RWPE1 (cell line): ENCODE results near the gene WSCD2.

Source experiments
- CTCF ChIA-PET: fragments of 350-600 bp; sonication (Branson Sonifier 250); formaldehyde crosslinking; extraction: SDS; loops from one replicate; lab custom pipeline; 2021; lab: Yijun Ruan, JAX
- POLR2A ChIA-PET: fragments of 400-600 bp; formaldehyde crosslinking; extraction: SDS; loops from one replicate; lab custom pipeline; 2020; ENCODE audit warnings: antibody characterized with exemption; ENCODE audit not compliant: low non-redundant PET; lab: Yijun Ruan, JAX
- DNase-seq: peaks from one replicate; pipeline ENCODE4 v3.0.0; 2012; ENCODE audit warnings: low spot score
- H3K27ac ChIP-seq: fragments of 450-650 bp; 2 replicates; pipeline ENCODE4 v1.5.1; 2017
- TF ChIP-seq, protein P1 (sequence below): fragments of 450-650 bp; conservative IDR thresholded peaks from 2 replicates; pipeline ENCODE4 v1.5.1; 2017; ENCODE audit warnings: low read depth, mild to moderate bottlenecking

Gene WSCD2

DNA sequence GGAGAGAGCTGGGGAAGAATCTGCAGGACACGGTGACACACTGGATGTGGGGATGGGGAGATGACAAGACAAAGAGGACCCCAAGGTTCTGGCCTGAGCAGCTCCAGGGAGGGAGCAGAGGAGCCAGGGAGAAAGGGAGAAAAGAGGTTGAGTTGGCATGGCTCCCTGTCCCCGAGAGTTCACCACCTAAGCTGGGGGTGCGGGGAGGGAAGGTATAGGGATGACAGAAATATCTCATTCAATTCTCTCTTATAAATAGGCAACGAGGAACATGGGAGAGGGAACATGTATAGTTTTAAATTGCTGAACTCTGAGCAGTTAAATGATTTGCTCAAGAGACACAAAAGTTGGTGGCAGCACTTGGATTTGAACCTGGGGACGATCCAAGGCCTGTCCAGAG, 124.9 kb downstream of the WSCD2 start:
- ChIA-PET CTCF (no interaction called here), POLR2A (no interaction called here)
- no peak overlapping the region for H3K27ac ChIP-seq
- TF ChIP-seq, protein P1, sequence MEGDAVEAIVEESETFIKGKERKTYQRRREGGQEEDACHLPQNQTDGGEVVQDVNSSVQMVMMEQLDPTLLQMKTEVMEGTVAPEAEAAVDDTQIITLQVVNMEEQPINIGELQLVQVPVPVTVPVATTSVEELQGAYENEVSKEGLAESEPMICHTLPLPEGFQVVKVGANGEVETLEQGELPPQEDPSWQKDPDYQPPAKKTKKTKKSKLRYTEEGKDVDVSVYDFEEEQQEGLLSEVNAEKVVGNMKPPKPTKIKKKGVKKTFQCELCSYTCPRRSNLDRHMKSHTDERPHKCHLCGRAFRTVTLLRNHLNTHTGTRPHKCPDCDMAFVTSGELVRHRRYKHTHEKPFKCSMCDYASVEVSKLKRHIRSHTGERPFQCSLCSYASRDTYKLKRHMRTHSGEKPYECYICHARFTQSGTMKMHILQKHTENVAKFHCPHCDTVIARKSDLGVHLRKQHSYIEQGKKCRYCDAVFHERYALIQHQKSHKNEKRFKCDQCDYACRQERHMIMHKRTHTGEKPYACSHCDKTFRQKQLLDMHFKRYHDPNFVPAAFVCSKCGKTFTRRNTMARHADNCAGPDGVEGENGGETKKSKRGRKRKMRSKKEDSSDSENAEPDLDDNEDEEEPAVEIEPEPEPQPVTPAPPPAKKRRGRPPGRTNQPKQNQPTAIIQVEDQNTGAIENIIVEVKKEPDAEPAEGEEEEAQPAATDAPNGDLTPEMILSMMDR, result no peak
- no peak for DNase-seq

DNA sequence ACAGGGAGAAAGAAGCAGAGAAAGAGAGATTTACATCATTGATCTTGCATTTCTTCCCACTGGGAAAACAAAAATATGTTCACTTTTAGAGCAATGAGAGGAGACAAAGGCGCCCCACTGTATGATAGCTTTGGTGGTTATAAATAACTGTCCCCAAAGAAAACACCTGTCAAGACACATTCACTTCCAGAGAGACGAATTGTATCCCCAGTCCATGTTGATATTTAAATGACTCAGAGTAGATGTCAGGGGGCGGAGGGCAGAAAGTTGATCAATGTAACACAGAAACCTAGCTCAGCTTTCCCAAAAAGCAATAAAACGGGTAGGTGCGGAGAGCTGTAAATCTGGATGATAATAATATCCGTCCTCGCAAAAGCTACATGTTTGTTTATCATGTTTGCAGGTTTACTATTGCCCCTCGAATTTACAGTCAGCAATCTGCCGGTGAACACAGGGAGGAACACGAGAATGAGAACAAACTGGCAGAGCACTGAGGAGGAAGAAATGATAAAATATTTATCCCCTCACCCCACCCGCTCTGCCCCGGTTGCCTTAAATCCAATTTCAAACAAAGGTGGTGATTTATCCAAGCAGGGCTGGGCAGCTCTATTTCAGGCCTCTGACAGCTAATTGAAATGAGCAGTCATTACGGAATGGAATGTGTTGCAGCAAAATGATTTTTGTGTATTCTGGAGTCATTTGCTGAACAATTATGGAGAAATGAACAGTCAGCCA, 125.6 kb downstream of the WSCD2 start:
- ChIA-PET POLR2A (no interaction called here), CTCF (no interaction called here)
- TF ChIP-seq, protein P1, result no peak
- no peak overlapping the region for H3K27ac ChIP-seq
- DNase-seq, result no peak

DNA sequence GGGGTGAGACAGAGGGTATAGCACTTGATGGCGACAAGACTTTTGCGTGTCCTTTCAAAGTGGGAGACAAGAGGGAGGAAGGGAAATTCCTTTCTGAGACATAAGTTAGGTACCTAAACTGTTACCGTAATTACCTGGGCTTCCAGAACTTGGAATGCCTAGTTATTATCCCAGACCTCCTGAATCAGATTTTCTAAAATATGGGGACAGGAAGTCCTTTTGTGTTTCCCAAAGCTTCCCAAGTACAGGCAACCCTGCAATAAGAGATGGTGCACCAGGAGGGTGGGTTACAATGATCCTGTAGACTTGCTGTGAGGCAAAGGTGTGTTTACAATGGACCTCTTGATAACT, 126.1 kb downstream of the WSCD2 start:
- POLR2A ChIA-PET, result no interaction called here
- TF ChIP-seq, protein P1, result no peak
- no peak for DNase-seq
- no peak overlapping the region for H3K27ac ChIP-seq
- CTCF ChIA-PET, result no interaction called here

DNA sequence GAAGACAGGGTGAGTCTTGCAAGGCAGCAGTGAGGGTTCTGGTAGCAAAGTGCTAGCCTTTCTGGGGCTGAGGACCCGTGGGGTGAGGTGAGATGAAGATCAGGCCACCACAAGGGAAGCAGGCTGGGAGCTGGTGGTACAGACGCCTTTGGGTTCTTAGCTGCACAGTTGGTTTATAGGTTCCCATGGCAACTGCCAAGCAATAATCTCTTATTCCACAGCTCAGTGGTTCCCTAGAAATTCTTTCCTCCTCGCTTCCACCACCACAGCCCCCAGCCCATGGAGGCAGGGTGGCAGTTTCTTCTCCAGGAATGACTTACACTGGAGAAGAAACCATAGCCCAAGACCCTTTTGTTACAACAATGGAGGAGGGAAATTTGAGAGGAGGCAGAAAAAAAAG, 127.9 kb downstream of the WSCD2 start:
- H3K27ac ChIP-seq, result no peak overlapping the region
- no peak for DNase-seq
- CTCF ChIA-PET, result no interaction called here
- POLR2A ChIA-PET, result no interaction called here
- TF ChIP-seq, protein P1, result no peak

DNA sequence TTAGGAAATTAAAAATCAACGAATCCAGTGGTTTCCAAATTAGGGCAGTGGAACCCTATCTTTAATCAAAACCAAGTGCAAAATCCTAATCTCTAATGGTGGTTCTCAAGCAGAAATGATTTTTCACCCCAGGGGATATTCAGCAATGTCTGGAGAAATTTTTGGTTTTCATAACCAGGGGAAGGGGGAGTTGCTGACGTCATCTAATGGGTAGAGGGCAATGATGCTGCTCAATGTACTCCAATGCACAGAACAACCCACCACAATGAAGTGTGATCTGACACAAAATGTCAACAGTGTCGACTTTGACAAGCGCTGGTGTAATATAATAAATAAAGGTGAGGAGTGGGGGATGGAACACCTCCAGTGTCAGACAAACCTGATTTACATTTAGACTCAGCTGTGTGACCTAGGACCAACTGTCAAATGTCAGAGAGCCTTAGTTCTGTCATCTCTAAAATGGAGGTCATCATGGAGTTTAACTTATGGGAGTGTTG, 128.6 kb downstream of the WSCD2 start:
- TF ChIP-seq, protein P1, result no peak
- H3K27ac ChIP-seq, result no peak overlapping the region
- POLR2A ChIA-PET, result no interaction called here
- CTCF ChIA-PET, result no interaction called here
- DNase-seq, result no peak

DNA sequence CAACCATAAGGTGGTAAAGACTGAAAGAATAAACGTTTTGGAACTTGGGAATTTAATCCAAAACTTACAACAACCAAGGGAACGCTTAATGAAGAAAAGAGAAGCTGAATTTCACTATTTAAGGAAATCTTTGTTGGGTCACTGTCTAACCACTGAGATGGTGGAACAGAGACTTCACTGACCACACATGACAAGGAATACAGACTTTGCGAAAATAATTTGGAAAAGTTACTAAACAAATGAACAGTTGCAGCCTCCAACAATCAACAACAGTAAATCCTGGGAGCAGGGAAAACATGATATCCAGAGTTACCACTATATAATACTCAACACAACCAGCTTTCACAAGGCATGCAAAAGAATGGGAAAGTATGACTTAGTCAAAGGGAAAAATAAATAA, 131.0 kb downstream of the WSCD2 start:
- CTCF ChIA-PET, result no interaction called here
- H3K27ac ChIP-seq, result no peak overlapping the region
- POLR2A ChIA-PET, result no interaction called here
- DNase-seq, result no peak
- TF ChIP-seq, protein P1, result no peak
